Stimulated activated CD8-positive, alpha-beta memory T cell treated with anti-CD3 and anti-CD28 coated beads, Interleukin-12 subunit alpha, Interleukin-12 subunit beta, amount 100 ng/mL, for 24 hours (primary cell): Measurements from ENCODE around the gene CHRNA4.

Experiments
- DNase-seq: peaks from one replicate; pipeline ENCODE4 v3.0.0-alpha.2; 2020; ENCODE audit errors: extremely low read depth

CHRNA4 gene

GRCh38 chr20:63363981-63364561 is 2.9 kb upstream of the CHRNA4 start:
- no peak for DNase-seq

- no peak for DNase-seq
Measured at GRCh38 chr20:63363013-63363957, 2.1 kb upstream of the CHRNA4 start.

GRCh38 chr20:63362436-63363009 is 1.4 kb upstream of the CHRNA4 start:
- no peak for DNase-seq

GRCh38 chr20:63361519-63362435 is 628 bp upstream of the CHRNA4 start:
- no peak for DNase-seq

- DNase-seq: no peak
Measured at GRCh38 chr20:63359937-63360849, 956 bp downstream of the CHRNA4 start.

GRCh38 chr20:63359164-63359934 is 1.8 kb downstream of the CHRNA4 start:
- no peak for DNase-seq

- DNase-seq: no peak
Measured at GRCh38 chr20:63357921-63358905, 2.9 kb downstream of the CHRNA4 start.

GRCh38 chr20:63356931-63357879 is 3.9 kb downstream of the CHRNA4 start:
- no peak for DNase-seq

GRCh38 chr20:63356511-63356910 is 4.6 kb downstream of the CHRNA4 start:
- no peak for DNase-seq

- no peak for DNase-seq
Measured at GRCh38 chr20:63355781-63356295, 5.3 kb downstream of the CHRNA4 start.

GRCh38 chr20:63354636-63355350 is 6.4 kb downstream of the CHRNA4 start:
- DNase-seq: no peak

GRCh38 chr20:63352811-63353221 is 8.3 kb downstream of the CHRNA4 start:
- DNase-seq: no peak

GRCh38 chr20:63351811-63352591 is 9.1 kb downstream of the CHRNA4 start:
- DNase-seq: no peak

GRCh38 chr20:63351326-63351700 is 9.8 kb downstream of the CHRNA4 start:
- no peak for DNase-seq

- DNase-seq: no peak
Measured at GRCh38 chr20:63350597-63351325, 10.4 kb downstream of the CHRNA4 start.
